Measurements from ENCODE around the gene MPP4. TPM values are rescaled to one million over a fixed set of nuclear protein-coding genes. Genes with fewer than 3 reads are reported as not detected.

The MPP4 gene
- total and polyA plus RNA-seq, 2 of the 13 experiments (the other 11 are each of a cell fraction or from before 2014, with no cell fraction given), result not detected

DNA sequence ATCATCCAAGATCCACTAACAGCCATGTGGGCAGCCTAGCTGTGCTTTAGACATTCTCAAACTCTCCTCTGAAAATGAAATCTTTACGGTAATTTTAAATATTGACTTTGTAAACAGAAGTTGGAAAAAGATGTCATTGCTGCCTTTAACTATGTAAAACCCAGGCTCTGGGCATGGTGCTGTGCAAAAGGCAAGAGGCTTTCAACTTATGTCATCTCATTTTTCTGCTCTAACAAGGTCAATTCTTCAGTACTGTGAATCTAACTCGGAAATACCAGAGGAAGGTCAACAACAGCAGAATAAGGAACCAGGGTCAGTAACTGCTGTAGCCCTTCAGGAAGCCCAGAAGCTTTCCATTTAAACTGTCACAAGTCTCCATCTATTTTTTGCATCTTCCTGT lies 37.0 kb upstream of the MPP4 start (continued):
- TF ChIP-seq, protein P1, sequence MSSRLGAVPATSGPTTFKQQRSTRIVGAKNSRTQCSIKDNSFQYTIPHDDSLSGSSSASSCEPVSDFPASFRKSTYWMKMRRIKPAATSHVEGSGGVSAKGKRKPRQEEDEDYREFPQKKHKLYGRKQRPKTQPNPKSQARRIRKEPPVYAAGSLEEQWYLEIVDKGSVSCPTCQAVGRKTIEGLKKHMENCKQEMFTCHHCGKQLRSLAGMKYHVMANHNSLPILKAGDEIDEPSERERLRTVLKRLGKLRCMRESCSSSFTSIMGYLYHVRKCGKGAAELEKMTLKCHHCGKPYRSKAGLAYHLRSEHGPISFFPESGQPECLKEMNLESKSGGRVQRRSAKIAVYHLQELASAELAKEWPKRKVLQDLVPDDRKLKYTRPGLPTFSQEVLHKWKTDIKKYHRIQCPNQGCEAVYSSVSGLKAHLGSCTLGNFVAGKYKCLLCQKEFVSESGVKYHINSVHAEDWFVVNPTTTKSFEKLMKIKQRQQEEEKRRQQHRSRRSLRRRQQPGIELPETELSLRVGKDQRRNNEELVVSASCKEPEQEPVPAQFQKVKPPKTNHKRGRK (CRISPR knock-in tag; IDR thresholded peaks at IDR 0.05), result no peak
- TF ChIP-seq ERF (CRISPR knock-in tag; IDR thresholded peaks at IDR 0.05), result no peak
- TF ChIP-seq TARDBP (CRISPR knock-in tag; IDR thresholded peaks at IDR 0.05), result peak; percentile 39; the same call in 1 of the 2 replicates
- TF ChIP-seq, protein P2, sequence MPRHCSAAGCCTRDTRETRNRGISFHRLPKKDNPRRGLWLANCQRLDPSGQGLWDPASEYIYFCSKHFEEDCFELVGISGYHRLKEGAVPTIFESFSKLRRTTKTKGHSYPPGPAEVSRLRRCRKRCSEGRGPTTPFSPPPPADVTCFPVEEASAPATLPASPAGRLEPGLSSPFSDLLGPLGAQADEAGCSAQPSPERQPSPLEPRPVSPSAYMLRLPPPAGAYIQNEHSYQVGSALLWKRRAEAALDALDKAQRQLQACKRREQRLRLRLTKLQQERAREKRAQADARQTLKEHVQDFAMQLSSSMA (CRISPR knock-in tag; IDR thresholded peaks at IDR 0.05), result no peak
- TF ChIP-seq KAT8 (CRISPR knock-in tag; IDR thresholded peaks at IDR 0.05), result 0 out of 2 replicates have a peak, but pooled peaks have one; percentile 40
- TF ChIP-seq SRSF1 (optimal IDR thresholded peaks at IDR 0.05; ENCODE audit: low read depth, low read length), result no peak
- no peak for TF ChIP-seq ZNF878 (CRISPR knock-in tag; IDR thresholded peaks at IDR 0.05)
- TF ChIP-seq SRSF4 (IDR thresholded peaks at IDR 0.05; ENCODE audit: low read depth, low read length, poor library complexity, severe bottlenecking), result no peak
- TF ChIP-seq, protein P3, sequence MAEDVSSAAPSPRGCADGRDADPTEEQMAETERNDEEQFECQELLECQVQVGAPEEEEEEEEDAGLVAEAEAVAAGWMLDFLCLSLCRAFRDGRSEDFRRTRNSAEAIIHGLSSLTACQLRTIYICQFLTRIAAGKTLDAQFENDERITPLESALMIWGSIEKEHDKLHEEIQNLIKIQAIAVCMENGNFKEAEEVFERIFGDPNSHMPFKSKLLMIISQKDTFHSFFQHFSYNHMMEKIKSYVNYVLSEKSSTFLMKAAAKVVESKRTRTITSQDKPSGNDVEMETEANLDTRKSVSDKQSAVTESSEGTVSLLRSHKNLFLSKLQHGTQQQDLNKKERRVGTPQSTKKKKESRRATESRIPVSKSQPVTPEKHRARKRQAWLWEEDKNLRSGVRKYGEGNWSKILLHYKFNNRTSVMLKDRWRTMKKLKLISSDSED (CRISPR knock-in tag; IDR thresholded peaks at IDR 0.05), result no peak
- TF ChIP-seq HNRNPLL (IDR thresholded peaks at IDR 0.05; ENCODE audit: low read depth, low read length, poor library complexity, severe bottlenecking), result no peak
- TF ChIP-seq ZNF205 (CRISPR knock-in tag; IDR thresholded peaks at IDR 0.05), result no peak
- TF ChIP-seq GATAD2A (CRISPR knock-in tag; IDR thresholded peaks at IDR 0.05), result peak; percentile 64
- TF ChIP-seq TCF7L2 (IDR thresholded peaks at IDR 0.05; ENCODE audit: low read depth, low read length), result no peak
- no peak for TF ChIP-seq ZNF782 (CRISPR knock-in tag; IDR thresholded peaks at IDR 0.05; ENCODE audit: borderline replicate concordance)
- TF ChIP-seq ZFAT (CRISPR knock-in tag; conservative IDR thresholded peaks at IDR 0.05), result no peak
- no peak for TF ChIP-seq KLF9 (CRISPR knock-in tag; IDR thresholded peaks at IDR 0.05; ENCODE audit: low read depth)
- no peak for TF ChIP-seq MEIS1 (CRISPR knock-in tag; IDR thresholded peaks at IDR 0.05; ENCODE audit: borderline replicate concordance)
- no peak for TF ChIP-seq ZSCAN20 (CRISPR knock-in tag; IDR thresholded peaks at IDR 0.05; ENCODE audit: borderline replicate concordance)
- no peak for TF ChIP-seq ZEB1 (IDR thresholded peaks at IDR 0.05; ENCODE audit: insufficient replicate concordance, low read depth)
- TF ChIP-seq, protein P4, sequence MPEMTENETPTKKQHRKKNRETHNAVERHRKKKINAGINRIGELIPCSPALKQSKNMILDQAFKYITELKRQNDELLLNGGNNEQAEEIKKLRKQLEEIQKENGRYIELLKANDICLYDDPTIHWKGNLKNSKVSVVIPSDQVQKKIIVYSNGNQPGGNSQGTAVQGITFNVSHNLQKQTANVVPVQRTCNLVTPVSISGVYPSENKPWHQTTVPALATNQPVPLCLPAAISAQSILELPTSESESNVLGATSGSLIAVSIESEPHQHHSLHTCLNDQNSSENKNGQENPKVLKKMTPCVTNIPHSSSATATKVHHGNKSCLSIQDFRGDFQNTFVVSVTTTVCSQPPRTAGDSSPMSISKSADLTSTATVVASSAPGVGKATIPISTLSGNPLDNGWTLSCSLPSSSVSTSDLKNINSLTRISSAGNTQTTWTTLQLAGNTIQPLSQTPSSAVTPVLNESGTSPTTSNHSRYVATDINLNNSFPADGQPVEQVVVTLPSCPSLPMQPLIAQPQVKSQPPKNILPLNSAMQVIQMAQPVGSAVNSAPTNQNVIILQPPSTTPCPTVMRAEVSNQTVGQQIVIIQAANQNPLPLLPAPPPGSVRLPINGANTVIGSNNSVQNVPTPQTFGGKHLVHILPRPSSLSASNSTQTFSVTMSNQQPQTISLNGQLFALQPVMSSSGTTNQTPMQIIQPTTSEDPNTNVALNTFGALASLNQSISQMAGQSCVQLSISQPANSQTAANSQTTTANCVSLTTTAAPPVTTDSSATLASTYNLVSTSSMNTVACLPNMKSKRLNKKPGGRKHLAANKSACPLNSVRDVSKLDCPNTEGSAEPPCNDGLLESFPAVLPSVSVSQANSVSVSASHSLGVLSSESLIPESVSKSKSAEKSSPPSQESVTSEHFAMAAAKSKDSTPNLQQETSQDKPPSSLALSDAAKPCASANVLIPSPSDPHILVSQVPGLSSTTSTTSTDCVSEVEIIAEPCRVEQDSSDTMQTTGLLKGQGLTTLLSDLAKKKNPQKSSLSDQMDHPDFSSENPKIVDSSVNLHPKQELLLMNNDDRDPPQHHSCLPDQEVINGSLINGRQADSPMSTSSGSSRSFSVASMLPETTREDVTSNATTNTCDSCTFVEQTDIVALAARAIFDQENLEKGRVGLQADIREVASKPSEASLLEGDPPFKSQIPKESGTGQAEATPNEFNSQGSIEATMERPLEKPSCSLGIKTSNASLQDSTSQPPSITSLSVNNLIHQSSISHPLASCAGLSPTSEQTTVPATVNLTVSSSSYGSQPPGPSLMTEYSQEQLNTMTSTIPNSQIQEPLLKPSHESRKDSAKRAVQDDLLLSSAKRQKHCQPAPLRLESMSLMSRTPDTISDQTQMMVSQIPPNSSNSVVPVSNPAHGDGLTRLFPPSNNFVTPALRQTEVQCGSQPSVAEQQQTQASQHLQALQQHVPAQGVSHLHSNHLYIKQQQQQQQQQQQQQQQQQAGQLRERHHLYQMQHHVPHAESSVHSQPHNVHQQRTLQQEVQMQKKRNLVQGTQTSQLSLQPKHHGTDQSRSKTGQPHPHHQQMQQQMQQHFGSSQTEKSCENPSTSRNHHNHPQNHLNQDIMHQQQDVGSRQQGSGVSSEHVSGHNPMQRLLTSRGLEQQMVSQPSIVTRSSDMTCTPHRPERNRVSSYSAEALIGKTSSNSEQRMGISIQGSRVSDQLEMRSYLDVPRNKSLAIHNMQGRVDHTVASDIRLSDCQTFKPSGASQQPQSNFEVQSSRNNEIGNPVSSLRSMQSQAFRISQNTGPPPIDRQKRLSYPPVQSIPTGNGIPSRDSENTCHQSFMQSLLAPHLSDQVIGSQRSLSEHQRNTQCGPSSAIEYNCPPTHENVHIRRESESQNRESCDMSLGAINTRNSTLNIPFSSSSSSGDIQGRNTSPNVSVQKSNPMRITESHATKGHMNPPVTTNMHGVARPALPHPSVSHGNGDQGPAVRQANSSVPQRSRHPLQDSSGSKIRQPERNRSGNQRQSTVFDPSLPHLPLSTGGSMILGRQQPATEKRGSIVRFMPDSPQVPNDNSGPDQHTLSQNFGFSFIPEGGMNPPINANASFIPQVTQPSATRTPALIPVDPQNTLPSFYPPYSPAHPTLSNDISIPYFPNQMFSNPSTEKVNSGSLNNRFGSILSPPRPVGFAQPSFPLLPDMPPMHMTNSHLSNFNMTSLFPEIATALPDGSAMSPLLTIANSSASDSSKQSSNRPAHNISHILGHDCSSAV (CRISPR knock-in tag; IDR thresholded peaks at IDR 0.05; ENCODE audit: borderline replicate concordance), result no peak
